ENCODE results near the gene DEGS1. TPM values are rescaled to one million over a fixed set of nuclear protein-coding genes. Genes with fewer than 3 reads are reported as not detected.

The DEGS1 gene
- total RNA-seq, 1 experiment from 2014 or later = 71.3 TPM

- Histone ChIP-seq H3K36me3 (ENCODE audit: low read depth, low read length) (peaks cover 10% of the 10 kb centered on the region), H3K27ac (ENCODE audit: low read length) (no peak overlapping the region), H3K9ac (ENCODE audit: low read length) (peak overlapping the region; percentile 79), H3K4me3 (ENCODE audit: low read length) (peak overlapping the region; percentile 69), H3K79me2 (ENCODE audit: low read length) (peaks cover 71% of the 10 kb centered on the region), H3K4me2 (ENCODE audit: low read length) (peak overlapping the region; percentile 84), H4K20me1 (ENCODE audit: low read length) (peaks cover 22% of the 10 kb centered on the region), H3K9me2 (replicated peaks; ENCODE audit: low read length) (no peaks in the 10 kb centered on the region), H2AFZ (ENCODE audit: low read length) (no peak overlapping the region), H3F3A (ENCODE audit: low read length, unreplicated experiment) (no peaks in the 10 kb centered on the region), H3K4me1 (ENCODE audit: insufficient read depth, low read length) (peaks cover 26% of the 10 kb centered on the region), H3K27me3 (ENCODE audit: low read length) (no peaks in the 10 kb centered on the region), H3K9me3 (ENCODE audit: low read length) (no peaks in the 10 kb centered on the region)
- no peak for TF ChIP-seq CTCF (conservative IDR thresholded peaks at IDR 0.05; ENCODE audit: low read depth, low read length)
- TF ChIP-seq EZH2 (IDR thresholded peaks at IDR 0.05; ENCODE audit: low read length, unreplicated experiment) = no peak
- TF ChIP-seq EZH2phosphoT487 (IDR thresholded peaks at IDR 0.05; ENCODE audit: borderline replicate concordance, low read length) = no peak
- ChIA-PET POLR2A (ENCODE audit: unreplicated experiment) (interaction anchor here (0.7 kb wide), 1 partner anchor 184 kb away, joined by 24 read pairs; no protein-coding TSS in a partner anchor), CTCF (no interaction called here)
- ATAC-seq (no peak), DNase-seq (no peak)
- intact Hi-C loops (cut with micrococcal nuclease) = loop anchor here (2.0 kb wide), 1 partner anchor 14 kb away; no protein-coding TSS in a partner anchor
- no TSS peak for BruUV-seq (replicated peaks)
Measured at GRCh38 chr1:224185208-224185607, 2.2 kb downstream of the DEGS1 start.

- H3K27me3 ChIP-seq (ENCODE audit: low read length) = no peaks in the 10 kb centered on the region
- ChIA-PET POLR2A (ENCODE audit: unreplicated experiment) (no interaction called here), CTCF (no interaction called here)
- H3K9me3 ChIP-seq (ENCODE audit: low read length) = no peaks in the 10 kb centered on the region
- no peak overlapping the region for H3K27ac ChIP-seq (ENCODE audit: low read length)
- BruUV-seq (replicated peaks) = no TSS peak
- H3K9me2 ChIP-seq (replicated peaks; ENCODE audit: low read length) = no peaks in the 10 kb centered on the region
- peaks cover 19% of the 10 kb centered on the region for H3K4me1 ChIP-seq (ENCODE audit: insufficient read depth, low read length)
- peaks cover 76% of the 10 kb centered on the region for H3K79me2 ChIP-seq (ENCODE audit: low read length)
- ATAC-seq (no peak), DNase-seq (no peak)
- TF ChIP-seq EZH2phosphoT487 (IDR thresholded peaks at IDR 0.05; ENCODE audit: borderline replicate concordance, low read length) (no peak), EZH2 (IDR thresholded peaks at IDR 0.05; ENCODE audit: low read length, unreplicated experiment) (no peak), CTCF (conservative IDR thresholded peaks at IDR 0.05; ENCODE audit: low read depth, low read length) (no peak)
- H3F3A ChIP-seq (ENCODE audit: low read length, unreplicated experiment) = no peaks in the 10 kb centered on the region
- H3K9ac ChIP-seq (ENCODE audit: low read length) = no peak overlapping the region
- peaks cover 22% of the 10 kb centered on the region for H4K20me1 ChIP-seq (ENCODE audit: low read length)
- no peak overlapping the region for H3K4me3 ChIP-seq (ENCODE audit: low read length)
- no peak overlapping the region for H2AFZ ChIP-seq (ENCODE audit: low read length)
- no peak overlapping the region for H3K4me2 ChIP-seq (ENCODE audit: low read length)
- peaks cover 29% of the 10 kb centered on the region for H3K36me3 ChIP-seq (ENCODE audit: low read depth, low read length)
- intact Hi-C loops (cut with micrococcal nuclease) = no loop called here
Measured at GRCh38 chr1:224188286-224188685, 5.2 kb downstream of the DEGS1 start.

- H3K9ac ChIP-seq (ENCODE audit: low read length) = no peak overlapping the region
- H3K36me3 ChIP-seq (ENCODE audit: low read depth, low read length) = peaks cover 31% of the 10 kb centered on the region
- peaks cover 22% of the 10 kb centered on the region for H4K20me1 ChIP-seq (ENCODE audit: low read length)
- H3K79me2 ChIP-seq (ENCODE audit: low read length) = peaks cover 63% of the 10 kb centered on the region
- BruUV-seq (replicated peaks) = no TSS peak
- no peaks in the 10 kb centered on the region for H3K9me2 ChIP-seq (replicated peaks; ENCODE audit: low read length)
- H3K4me1 ChIP-seq (ENCODE audit: insufficient read depth, low read length) = peaks cover 15% of the 10 kb centered on the region
- TF ChIP-seq EZH2 (IDR thresholded peaks at IDR 0.05; ENCODE audit: low read length, unreplicated experiment) = no peak
- TF ChIP-seq CTCF (conservative IDR thresholded peaks at IDR 0.05; ENCODE audit: low read depth, low read length) = no peak
- no peak overlapping the region for H3K4me2 ChIP-seq (ENCODE audit: low read length)
- H3K27ac ChIP-seq (ENCODE audit: low read length) = no peak overlapping the region
- ChIA-PET POLR2A (ENCODE audit: unreplicated experiment) (no interaction called here), CTCF (no interaction called here)
- no peak overlapping the region for H3K4me3 ChIP-seq (ENCODE audit: low read length)
- intact Hi-C loops (cut with micrococcal nuclease) = no loop called here
- H3K27me3 ChIP-seq (ENCODE audit: low read length) = no peaks in the 10 kb centered on the region
- H2AFZ ChIP-seq (ENCODE audit: low read length) = no peak overlapping the region
- DNase-seq = peak; percentile 29
- ATAC-seq = no peak
- H3K9me3 ChIP-seq (ENCODE audit: low read length) = no peaks in the 10 kb centered on the region
- no peaks in the 10 kb centered on the region for H3F3A ChIP-seq (ENCODE audit: low read length, unreplicated experiment)
Measured at GRCh38 chr1:224189561-224189960, 6.5 kb downstream of the DEGS1 start.

Data from PC-3 (cell line).